ENCODE data around the gene PACS1. TPM values are rescaled to one million over a fixed set of nuclear protein-coding genes. Genes with fewer than 3 reads are reported as not detected.

Gene PACS1
- total RNA-seq, 2 donors from 2014 or later = 65.1 to 84.1 TPM

DNA sequence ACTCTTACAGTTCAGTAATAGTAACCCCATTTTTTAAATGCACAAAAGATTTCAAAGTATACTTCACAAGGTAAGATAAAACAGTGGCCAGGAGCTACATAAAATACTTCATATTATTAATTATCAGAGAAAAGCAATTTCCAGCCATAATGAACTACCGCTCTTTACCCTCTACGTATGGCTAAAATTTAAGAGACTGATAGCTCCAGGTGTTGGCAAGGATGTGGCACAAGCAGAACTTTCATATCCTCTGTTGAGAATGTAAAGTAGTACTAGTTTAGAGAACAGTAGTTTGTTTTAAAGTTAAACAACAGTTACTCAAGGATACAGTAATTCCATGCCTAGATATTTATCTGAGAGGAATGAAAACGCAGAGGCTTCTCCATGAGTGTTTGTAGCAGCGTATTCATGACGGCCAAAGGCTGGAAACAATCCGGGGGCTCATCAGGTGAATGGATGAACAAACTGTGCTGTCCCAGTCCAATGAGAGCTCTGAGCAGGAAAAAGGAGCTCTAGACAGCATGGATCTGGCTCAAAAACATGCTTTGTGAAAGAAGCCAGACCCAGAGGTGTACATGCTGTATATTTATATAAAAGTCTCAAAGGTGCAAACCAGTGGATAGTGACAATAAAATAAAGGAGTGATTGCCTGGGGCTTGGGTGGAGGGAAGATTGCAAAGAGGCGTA is 85.5 kb downstream of the PACS1 start:
- intact Hi-C loops (cut with DNase I) = no loop called here

DNA sequence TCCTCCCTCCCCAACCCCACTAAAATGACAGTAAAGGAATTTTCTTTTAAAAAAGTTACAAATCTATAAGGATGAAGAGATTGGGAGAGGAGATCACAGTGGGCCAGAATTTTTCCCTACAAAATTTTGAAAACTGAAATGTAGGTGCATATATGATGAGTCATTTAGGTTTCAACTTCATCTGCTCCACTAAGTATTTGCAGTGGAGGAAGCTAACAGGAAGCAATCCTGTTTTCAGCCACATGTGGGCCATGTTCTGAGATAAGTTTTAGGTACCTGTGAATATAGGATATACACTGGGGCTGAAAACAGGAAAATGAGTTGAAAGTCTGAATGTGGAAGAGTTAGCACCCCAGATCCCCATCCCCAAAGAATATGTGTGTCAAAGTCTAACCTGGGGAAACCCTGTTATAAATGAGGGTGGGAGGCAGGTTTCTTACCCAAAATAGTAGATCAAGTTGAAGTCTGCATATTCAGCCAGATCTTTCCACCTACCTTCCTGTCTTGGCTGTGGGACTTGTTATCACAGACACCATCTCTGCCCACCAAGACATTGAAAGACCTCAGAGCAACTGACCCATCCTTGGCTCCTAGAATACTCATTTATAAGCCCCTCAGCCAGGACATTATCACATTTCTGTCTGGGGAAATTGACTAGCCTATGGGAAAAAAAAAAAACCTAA is 87.3 kb downstream of the PACS1 start:
- intact Hi-C loops (cut with DNase I) = no loop called here

More for the DNA sequence above, 85.5 kb downstream of the PACS1 start:
- DNase-seq (ENCODE audit: low spot score) = no peak

GRCh38 chr11:66158156-66158555 is 88.1 kb downstream of the PACS1 start:
- intact Hi-C loops (cut with DNase I) = no loop called here
- DNase-seq (ENCODE audit: low spot score) = no peak

More for the DNA sequence above, 87.3 kb downstream of the PACS1 start:
- DNase-seq (ENCODE audit: low spot score) = no peak

DNA sequence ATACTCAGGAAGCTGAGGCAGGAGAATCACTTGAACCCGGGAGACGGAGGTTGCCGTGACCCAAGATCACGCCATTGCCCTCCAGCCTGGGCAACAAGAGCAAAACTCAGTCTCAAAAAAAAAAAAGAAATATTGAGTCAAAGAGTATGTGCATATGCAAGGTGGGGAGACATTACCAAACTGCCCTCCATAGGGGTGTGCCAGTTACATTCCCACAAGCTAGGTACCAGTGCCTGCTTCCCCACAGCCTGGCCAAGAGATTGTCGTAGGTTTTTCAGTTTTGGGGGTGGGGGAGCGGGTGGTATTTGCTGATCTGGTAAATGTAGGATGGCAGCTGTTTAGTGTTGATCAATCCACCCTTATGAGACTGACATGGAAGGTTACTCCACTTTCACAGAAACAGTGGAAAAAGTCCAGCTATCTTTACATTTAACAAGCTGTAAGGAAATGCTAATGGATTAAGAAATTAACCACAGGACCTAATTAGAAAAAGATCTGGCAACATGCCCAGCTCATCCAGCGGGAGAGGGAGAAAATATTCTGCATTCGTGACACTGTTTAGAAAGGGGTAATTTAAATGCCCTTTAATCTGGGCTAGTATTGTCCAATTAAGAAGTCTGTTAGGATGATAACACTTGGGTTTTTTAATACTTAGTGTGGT is 89.4 kb downstream of the PACS1 start:
- DNase-seq (ENCODE audit: low spot score) = no peak
- intact Hi-C loops (cut with DNase I) = no loop called here

GRCh38 chr11:66160709-66161108 is 90.6 kb downstream of the PACS1 start:
- no peak for DNase-seq (ENCODE audit: low spot score)
- intact Hi-C loops (cut with DNase I) = no loop called here

DNA sequence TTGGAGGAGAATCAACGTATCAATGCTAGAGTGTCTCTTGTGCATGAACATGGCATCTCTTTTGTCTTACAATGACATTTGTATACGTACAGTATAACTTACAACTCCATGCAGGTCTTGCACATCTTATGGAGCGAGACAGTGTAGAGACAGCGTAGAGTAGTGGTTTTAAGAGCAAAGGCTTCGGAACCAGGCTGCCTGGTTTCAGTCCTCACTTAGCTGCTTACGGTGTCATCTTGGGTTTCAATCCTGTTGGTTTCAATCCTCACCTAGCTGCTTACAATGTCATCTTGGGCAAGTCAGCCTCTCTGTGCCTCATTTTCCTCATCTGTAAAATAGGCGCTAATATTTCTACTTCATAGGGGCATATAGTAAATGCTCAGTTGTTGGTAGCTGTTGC is 98.2 kb downstream of the PACS1 start:
- no peak for DNase-seq (ENCODE audit: low spot score)
- intact Hi-C loops (cut with DNase I) = no loop called here

DNA sequence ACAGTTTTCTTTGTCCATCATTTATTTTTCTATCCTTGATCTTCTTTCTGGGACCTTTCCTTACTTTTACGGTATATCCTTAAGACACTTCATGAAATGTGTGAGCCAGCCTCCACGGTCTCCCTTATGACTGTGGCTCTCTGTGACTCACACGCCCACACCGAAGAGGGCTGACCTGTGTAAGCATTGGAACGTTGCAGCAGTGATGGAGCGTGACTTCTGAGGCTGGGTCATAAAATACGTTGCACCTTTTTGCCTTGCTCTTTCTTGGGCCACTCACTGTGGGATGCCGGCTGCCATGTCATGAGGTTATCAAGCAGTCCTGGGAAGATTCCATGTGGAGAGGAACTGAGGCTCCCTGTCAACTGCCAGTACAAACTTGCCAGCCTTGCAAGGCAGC is 102.1 kb downstream of the PACS1 start:
- intact Hi-C loops (cut with DNase I) = no loop called here
- DNase-seq (ENCODE audit: low spot score) = no peak

DNA sequence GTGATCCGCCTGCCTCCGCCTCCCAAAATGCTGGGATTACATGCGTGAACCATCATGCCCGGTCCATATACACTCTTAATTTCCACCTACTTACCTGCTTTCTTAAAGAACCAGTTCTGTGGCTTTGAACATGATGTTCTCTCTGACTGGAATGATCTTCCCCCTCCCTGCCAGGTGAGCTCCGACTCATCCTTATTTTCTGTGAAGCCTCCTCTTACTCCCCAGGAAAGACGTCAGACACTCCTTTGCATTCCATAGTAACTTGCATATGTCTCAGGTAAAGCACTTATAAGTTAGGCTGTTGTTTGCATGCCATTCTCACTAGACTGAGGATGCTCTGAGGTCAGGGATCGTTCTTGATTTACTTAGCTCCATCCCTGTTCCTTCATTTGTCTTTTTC is 106.6 kb downstream of the PACS1 start:
- DNase-seq (ENCODE audit: low spot score) = no peak
- intact Hi-C loops (cut with DNase I) = no loop called here

DNA sequence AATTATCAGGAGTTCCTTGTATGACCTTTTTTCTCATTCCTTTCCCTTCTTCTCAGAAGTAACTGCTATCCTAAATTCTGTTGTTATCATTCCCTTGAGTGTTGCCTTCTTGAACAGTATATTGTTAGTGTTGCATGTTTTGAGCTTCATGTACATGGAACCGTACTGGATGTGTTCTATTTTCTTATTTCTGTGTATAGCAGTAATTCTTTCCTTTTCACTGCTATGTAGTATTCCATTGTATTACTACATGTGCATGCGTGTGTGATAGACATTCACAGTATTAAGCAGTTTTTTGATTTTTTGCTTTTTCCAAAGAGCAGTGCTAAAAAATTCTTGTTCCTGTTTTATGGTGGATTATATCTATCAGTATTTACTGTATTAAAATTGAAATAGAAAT is 108.1 kb downstream of the PACS1 start:
- intact Hi-C loops (cut with DNase I) = no loop called here

GRCh38 chr11:66178871-66179270 is 108.8 kb downstream of the PACS1 start:
- intact Hi-C loops (cut with DNase I) = no loop called here

More for the DNA sequence above, 108.1 kb downstream of the PACS1 start:
- no peak for DNase-seq (ENCODE audit: low spot score)

DNA sequence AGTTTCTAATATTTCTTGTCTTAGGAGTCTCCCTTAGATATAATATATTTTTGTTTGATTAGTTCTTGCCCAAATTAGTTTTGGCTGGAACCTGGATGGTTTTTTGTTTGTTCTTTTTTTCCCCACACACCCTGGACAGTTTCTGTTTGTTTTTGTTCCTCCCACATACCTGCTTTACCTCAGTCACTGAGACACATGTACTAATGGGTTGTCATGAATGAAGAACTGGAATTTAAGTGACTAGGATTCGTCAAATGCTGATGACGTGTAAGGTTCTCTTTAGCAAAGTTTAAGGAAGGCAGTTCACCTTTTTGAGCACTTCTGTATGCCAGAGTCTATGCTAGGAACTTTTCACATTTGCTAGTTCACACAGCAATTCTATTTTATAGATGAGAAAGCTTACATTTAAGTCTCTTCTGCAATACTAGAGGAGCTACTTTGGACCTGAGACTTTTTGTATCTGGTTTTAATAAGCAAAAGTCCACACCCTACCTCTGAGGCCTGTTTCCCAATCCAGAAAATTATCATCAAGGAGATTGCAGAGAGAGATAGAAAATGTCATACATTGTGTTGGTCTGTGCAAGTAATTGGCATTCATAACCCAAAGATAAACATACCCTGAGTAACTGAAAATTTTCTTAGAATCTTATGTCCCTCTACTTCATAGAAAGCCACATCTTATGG is 111.7 kb downstream of the PACS1 start:
- no peak for DNase-seq (ENCODE audit: low spot score)
- intact Hi-C loops (cut with DNase I) = no loop called here

More at GRCh38 chr11:66178871-66179270, 108.8 kb downstream of the PACS1 start:
- DNase-seq (ENCODE audit: low spot score) = no peak

GRCh38 chr11:66183494-66184048 is 113.5 kb downstream of the PACS1 start:
- intact Hi-C loops (cut with DNase I) = no loop called here
- no peak for DNase-seq (ENCODE audit: low spot score)

- DNase-seq (ENCODE audit: low spot score) = no peak
- intact Hi-C loops (cut with DNase I) = no loop called here
Observed at GRCh38 chr11:66184728-66185127, 114.7 kb downstream of the PACS1 start.

DNA sequence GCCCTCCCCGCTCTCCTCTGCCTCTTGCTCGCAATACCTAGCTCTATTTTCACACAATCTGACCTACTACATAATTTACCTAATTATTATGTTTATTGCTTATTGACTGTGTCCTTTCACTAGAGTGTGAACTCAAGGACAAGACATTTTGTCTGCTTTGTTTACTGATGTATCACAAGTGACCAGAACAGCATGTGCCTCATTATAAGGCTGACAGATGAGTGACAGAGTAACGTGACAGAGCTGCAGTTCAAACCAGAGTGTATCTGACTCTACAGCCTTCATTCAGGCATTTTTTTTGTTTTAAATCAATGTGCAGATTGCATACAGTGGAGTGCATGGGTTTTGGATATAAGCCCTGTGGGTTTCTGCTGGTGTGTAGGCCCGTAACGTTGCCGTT is 116.4 kb downstream of the PACS1 start:
- intact Hi-C loops (cut with DNase I) = no loop called here
- no peak for DNase-seq (ENCODE audit: low spot score)

GRCh38 chr11:66187453-66187852 is 117.4 kb downstream of the PACS1 start:
- DNase-seq (ENCODE audit: low spot score) = no peak
- intact Hi-C loops (cut with DNase I) = no loop called here

DNA sequence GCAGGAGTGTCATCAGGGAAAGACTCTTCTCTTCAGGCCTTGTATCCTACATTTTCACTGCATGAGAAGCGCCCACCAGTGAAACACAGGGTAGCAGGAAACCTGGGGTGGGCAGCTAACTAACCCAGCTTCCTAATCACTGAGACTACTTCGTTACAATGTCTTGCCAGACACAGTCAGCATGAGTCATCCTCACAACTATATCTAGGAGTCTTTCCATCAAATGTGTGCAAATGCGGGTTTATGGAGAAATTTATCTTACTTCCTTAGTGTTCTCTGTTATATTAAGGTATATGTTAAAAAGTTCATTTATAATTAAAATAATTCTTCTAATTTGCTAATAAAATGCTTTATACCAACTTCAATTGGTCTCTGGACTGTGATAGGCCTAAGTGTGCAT is 118.5 kb downstream of the PACS1 start:
- intact Hi-C loops (cut with DNase I) = no loop called here
- no peak for DNase-seq (ENCODE audit: low spot score)

- no peak for DNase-seq (ENCODE audit: low spot score)
- intact Hi-C loops (cut with DNase I) = no loop called here
Observed at GRCh38 chr11:66189031-66189745, 119.1 kb downstream of the PACS1 start.

GRCh38 chr11:66190786-66191185 is 120.7 kb downstream of the PACS1 start:
- DNase-seq (ENCODE audit: low spot score) = no peak
- intact Hi-C loops (cut with DNase I) = no loop called here
